GM18499 (cell line): ENCODE results near the gene NFATC1.

ENCODE experiments used
- ATAC-seq: cut with Tn5 transposase; IDR thresholded peaks from one replicate; pipeline ENCODE4 v1.9.1; 2021; ENCODE audit warnings: moderate number of reproducible peaks; ENCODE audit not compliant: insufficient read depth, unreplicated experiment

NFATC1 gene

DNA sequence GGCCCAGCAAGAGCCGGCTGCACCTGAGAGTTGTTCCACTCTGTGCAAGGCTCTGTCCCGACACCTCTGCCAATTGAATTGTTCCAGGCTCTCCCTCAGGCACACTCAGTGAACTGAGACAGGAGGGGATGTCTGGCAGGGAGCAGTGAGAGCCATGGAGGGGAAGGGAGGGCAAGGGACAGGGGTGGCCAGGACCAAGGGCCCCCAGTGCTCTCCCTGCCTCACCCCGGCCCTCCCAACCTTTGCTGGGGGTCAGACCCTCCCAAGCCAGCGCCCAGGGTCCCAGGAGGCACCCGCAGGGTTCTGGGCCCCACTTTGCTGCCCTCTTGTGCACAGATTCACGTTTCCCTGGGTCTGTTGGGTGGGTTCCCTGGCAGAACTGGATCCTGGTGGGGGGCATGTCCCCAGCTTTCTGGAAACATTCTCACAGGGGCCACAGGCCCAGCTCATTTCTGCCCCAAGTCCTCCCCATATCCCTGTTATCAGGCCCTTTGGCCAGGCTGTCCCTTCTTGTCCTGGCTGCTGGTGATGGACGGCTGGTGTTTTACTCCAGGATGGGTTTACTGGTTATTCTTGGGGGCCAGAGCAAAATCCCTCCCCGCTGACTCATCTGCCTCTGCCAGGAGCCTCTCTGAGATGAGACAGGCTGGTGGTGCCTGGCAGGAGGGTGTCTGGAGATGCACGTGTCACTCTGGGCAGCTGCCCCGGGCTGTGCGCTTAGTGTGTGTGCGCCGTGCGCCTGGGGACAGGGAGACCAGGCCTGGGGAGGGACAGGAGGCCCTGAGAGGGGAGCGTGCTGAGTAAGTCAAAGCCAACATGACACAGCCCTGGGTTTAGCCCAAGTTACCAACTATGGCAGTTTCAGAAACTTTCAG, 147.4 kb downstream of the NFATC1 start:
- ATAC-seq: no peak

DNA sequence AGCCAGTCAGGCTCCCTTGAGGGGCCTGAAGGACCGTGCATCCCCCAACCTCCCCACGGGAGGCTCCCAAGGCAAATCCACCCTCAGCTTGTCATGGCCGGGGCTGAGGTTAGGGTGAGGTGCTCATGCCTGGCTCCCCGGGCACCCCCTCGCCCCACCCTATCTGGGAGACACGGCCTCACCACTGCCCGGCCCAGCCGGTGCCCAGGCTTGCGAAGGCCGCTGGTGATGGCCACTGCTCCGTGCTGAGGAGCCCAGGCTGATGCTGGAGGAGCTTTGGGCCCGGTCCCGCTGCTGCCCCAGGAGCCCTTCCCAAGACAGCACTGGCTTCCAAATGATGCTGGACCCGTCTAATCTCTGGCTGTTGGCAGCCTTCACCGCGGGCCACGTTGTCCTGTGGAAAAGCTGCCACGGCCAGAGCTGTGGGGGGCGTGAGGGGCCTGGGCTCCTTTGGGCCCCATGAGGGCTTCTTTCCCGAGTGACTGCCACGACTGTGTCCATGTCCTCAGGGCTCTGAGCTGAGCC, 148.2 kb downstream of the NFATC1 start:
- ATAC-seq: no peak

DNA sequence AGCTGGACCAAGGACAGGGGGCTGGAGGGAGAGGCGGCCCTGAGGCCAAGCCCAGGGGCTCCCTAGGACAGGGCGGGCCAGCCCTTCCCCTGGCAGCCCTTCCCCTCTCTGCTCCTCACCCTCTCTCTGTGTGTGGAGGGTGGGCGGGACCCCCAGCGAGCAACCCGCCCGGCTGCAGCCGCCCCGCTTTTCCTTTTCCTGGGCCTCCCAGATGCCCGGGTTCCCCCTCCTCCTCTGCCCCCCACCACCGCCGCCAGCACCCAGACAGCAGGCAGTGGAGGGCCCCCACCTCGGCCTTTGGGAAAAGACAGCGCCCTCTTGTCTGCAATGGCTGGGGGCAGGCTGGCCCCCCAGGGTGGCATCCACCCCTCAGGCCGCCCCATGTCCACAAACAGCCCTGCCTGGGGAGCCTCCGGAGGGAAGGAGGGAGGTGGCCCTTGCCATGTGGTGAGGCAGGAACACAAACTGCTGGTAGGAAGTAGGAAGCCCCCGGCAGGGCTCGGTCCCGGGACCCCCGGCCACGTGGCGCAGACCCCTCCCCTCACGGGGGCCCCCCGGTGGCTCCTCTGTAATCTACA, 148.7 kb downstream of the NFATC1 start:
- no peak for ATAC-seq

DNA sequence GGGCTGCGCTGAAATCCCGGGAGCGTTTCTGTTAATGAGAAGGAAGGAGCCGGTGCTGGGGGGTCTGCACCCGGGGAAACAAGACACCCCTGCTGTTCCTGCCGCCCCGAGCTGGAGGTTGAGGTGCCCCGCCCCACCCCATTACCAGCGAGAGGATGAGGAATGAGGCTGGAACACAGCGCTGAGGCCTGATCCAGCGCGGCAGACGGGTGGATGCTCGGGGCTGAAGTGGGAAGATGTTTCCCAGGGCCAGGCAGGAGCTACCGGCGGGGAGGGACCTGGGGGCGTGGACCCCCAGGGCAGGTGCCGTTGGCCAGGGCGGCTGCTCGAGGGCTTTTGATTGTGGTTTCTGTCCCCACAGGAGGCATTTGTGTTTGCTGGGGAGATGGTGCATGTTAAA, 149.5 kb downstream of the NFATC1 start:
- no peak for ATAC-seq

DNA sequence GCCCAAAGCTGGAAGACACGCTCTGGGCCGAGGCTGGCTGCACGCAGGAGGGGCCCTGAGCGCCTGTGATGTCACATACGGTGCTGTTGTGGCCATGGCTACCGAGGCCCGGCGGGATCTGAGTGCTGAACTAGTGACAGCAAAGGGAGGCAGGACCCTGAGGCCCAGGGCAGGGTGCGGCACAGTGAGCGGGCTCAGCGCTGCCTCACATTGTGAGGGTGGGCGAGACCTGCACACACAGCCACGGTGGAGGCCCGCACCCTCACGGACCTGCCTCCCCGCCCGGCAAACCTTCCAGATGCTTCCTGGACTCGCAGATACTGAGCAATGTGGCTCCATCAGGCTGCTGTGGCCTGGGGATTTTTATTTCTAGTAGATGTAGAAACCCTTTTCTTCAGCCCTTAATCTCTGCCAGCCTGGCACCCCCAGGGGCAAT, 150.0 kb downstream of the NFATC1 start:
- ATAC-seq: no peak

DNA sequence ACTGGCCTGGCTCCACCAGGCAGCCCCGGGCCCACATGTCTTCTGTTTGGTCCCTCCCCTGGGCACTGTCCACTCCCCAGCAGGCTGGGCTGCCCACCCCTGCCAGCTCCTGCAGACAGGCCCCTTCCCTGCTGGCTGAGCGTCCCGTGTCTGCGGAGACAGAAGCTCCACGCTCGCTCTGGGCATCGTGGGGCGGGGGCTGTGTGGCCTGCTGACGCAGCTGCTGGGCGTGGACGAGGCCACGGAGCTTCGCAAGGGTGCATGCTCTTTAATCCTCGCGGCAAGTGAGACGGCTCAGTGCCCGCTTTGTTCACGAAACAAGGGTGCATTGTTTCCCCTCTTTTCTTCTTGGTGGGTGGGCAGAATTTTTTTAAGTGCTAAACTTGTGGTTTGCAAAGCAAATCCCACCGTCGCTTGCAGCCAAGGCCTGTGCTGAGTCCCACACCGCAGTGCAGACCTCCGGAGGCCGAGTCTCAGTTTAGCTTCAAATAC, 151.1 kb downstream of the NFATC1 start:
- ATAC-seq: no peak

DNA sequence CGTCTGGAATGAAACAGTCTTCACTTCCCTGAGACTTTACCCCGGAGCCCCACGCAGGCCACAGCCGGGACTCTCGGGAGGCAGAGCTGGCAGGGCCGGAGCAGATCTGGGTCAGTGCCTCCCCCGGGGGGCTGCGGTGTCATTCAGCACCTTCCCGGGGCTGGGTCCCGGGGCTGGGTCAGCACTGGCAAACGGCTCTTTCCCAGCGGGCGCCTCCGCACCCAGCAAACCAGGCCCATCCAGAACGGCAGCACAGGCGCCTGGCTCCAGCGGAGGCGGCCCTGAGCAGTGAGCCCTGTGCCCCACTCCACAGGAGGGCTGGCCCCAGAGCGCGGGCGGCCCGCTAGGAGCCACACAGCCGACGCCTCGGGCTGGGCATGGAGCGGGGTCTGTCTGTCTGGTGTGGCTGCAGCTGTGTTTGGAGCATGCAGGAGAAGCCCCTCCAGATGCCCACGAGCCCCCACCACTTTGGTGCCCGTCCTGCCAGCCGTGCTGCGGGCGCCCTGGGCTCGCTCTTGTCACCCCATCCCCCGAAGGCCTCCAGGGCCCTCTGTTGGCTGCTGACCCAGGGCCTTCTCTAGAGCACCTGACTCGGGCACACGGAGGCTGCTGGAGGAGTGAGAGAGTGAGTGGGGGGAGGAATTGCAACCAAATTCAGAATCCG, 151.8 kb downstream of the NFATC1 start:
- ATAC-seq: no peak

DNA sequence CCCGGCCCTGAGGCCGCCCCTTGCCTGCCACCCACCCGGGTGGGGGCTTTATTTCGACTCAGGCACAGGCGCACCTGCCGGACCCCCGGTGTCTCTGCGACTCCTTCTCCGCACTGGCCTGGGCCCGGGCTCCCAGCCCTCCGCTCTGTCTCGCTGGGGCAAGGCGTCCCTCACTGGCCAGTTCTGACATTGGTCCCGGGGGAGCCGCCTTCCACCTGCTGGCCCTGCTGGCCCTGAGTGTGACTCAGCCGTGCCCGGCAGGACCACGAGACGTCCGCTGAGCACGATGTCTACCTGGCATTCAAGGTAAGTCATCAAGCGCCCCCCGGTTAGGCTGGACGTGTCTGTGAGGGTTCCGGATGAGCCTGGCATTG, 152.3 kb downstream of the NFATC1 start:
- ATAC-seq: no peak

DNA sequence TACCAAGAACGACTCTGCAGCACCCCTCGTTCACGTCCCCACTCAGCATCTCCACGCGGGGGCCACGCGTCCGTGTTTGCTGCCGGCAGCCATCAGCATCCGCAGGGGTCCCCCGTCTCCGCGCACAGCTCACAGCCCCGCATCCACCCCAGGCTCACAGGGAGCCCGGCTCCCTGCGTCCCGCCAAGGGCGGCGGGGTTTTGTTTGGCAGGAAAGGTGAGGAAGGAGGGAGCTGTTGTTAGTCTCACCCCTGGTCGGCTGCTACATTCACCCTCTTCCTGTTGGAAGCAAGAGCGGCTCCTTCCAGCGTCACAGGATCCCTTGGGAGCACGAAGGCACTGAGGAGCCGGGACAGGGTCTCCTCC, 152.9 kb downstream of the NFATC1 start:
- no peak for ATAC-seq

DNA sequence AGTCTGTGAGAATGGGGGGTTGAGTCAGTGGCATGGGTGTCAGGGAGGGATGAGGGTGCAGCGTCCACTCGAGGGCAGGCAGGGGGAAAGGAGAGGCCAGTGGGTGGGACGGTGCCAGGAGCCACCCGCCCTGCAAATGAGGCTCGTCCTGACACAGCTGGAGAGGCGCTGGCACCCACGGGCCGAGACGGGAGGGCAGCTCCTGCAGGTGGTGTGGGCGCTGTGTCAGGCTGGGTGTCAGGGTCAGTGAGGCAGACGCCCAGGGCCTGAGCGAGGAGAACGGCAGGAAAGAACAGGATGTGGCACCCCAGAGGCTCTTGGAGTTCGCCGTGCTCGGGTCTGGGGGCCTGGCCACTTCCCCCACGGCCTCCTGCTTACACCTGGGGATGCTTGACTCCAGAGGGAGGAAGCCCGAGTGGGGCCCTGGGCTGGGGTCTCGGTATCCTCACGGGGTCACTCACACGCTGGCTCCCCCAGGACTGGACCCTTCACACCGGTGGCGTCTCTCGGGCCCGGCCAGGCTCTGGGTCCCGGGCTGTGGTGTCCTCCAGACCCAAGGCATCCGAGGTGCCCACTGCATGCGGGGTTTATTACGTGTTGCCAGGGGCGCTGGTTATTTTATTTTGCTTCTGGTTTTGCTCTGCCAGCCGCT, 153.4 kb downstream of the NFATC1 start:
- ATAC-seq: no peak

DNA sequence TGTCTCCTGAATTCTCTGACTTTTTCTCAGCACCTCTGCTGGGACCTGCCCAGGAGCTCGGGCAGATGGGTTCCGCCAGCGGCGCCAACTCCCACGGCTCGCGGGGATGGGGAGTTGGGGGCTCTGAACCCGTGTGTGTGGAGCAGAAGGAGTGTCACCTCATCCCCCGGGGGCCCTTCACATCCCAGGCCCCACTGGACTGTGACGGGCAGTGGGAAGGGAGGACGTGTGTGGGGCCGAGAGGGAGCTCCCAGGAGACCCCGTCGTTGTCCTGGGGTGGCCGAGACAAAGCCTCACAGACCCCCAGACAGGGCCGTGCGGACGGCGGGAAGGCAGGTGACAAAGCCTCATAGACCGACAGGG, 153.9 kb downstream of the NFATC1 start:
- ATAC-seq: no peak

DNA sequence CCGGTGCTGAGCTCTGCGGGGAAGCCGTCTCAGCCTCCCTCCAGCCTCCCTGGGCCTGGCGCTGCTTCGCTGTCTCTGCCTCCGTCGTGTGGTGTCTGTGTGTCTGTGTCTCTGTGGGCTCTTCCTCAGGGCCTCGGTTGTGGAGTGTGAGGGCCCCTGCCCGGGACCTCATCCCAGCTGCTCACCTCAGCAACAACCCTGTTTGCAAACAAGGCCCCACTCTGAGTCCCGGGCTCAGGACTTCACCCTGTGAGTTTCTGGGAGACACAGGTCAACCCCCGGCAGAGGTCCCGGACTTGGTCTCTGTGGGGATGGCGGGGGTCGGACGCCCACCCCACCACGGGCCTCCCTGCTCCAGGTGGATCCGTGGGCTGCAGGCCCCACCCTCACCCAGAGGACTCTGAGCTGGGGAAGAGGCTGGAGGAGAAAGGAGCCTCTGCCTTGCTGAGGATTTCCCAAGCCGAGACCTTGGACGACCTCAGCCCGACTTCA, 156.5 kb downstream of the NFATC1 start:
- ATAC-seq: no peak

DNA sequence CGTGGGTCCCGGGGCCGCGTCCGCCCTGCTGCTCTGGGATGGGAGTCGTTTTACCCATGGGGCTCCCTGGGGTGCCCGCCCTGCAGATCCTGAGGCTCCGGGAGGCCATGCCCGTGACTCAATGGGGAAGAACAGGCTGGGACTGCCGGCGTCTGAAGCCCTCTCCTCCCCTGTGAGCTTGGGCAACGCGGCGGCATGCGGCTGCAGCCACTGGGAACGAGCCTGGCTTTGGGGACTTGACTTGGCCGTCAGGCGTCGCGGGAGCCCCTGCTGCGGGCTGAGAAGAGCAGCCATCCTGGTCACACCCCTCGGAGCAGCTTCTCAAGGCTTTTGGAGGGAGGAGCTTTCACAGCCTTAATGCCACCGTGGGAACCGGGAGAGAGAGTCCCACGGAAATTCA, 157.0 kb downstream of the NFATC1 start:
- ATAC-seq: no peak

DNA sequence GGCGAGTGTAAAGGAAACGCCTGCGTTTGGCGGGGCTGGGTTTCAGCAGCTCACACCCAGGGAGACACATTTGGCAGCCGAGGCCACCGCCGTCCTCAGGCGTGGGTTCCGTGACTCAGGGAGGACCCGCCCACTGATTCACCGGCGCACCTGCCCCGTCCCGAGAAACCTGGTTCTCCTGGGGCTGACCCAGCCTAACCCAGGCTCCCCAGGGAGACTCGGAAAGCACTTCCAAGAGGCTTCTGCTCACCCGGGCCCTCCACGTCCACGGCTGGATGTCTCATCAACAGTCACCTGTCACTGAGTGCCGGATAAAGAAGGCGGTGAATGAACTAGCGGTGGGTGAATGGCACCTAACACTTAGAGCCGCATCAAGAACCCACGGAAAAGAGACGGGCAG, 157.4 kb downstream of the NFATC1 start:
- no peak for ATAC-seq

DNA sequence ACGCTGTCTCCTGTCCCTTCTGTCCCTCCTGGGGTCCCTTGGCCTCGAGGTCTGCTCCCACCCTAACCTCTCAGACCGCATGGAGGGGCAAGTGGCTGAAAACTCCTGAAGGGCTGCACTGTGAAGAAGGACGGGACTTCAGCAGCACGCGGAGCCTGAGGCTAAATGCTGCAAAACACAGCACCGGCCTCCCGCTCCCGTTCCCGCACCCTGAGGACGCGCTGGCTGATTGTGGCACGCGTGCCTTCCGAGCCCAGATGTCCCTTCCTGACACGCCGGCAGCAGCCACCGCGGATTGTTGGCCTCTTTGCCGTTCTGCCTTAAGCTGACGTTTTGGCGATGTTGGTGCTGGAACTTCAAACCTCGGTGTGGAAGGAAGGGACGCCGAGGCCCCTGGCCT, 158.0 kb downstream of the NFATC1 start:
- no peak for ATAC-seq

DNA sequence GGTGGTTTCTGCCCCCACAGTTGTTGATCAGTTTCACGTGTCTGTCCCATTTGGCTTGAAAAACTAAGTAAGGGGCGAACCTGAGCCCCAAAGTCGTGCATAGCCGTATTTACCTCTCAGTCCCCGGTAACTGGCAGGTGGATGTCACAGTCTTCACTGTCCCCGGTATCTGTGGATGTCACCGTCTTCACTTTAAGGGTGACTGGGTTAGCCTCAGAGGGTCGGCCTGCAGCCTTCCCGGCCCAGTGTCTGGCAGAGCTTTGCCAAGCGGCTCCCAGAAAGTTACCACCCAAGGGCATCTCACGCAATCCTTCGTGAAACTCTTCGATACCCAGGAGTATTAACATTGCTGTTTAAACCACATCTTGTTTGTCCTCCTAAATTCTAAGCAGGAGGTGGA, 158.6 kb downstream of the NFATC1 start:
- ATAC-seq: no peak

DNA sequence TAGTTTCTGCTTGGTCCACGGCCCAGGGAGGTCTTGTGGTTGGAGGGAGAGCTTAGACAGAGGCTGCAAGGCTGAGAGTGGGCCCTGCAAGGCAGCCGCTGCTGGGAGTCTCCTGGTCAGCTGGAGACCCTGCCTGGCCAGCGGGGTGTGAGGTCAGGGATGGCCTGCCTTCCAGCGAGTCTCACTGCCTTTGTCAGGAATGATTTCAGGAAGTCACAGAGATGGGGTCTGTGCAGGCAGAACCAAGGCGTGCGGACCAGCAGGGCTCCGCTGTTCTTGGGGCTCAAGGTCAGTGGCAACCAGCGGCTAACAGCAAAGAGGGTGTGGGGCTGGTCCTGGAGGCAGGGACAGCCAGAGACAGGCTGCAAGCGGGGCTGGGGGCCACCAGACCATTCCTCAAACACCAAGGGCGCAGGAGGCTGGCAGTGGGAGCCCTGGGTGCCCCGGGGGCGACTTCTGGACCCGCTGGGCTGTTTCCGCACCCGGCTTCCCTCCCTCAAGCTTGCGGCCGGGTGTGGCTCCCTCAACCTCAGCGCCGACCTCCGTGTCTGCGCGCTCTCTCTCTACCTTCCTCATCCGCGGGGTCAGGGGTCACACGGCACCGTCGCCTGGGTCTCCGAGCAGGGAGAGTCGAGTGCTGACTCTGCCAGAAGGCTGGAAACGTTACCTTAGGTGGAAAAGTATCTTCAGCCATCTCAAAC, 159.4 kb downstream of the NFATC1 start:
- ATAC-seq: no peak

DNA sequence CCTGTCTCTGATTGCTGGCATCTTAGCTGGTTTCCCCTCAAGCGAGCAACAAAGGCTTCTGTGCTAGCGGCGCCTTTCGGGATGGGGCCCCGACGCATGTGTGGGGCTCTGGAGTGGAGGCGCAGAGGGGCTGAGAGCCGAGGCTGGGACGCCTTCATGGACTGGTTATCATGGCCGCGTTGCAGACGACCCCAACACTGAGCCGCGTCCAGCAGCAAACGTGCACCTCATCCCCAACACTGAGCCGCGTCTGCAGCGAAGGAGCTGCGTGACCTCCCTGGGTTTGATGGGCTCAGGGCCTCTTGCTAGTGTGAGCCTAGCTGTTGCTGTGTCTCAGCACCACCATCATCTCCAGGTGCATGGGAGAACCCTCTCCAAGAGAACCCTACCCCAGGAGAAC, 160.2 kb downstream of the NFATC1 start:
- ATAC-seq: no peak

DNA sequence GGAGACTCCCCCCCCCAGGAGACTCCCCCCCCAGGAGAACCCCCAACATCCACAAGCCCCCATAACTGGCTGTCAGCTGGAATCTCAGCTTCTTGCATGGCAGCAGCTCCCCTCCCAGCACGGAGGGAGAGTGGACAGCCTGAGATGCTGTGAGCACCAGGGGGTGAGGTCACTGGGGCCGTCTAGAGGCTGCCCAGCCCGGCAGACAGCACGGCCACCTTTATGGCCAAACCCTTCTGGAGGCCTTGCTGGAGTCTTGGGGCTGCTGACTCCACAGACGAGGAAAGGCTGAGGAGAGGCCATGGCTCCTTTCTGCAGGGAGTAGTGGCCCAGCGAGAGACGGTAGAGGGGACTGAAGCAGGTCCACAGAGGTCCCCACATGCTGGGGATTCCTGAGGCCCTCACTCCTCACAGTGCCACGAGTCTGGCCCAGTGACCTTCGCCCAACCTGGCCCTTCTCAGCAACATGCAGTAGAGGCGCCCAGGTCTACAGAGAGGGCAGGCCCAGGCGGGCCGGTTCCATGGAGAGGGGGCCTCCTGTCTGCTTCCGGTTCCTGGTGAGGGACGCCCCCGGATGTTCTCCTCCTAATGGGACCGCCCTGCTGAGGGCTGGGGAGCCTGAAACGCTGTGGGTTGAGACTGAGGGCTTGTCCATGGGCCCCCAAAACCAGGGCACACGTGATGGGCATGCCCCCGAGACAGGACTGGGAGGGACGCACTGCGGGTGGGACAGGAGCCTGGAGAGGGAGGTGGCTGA, 161.3 kb downstream of the NFATC1 start:
- ATAC-seq: no peak
